Osteoblast (primary cell): ENCODE measurements around the gene ARRB2. TPM values are rescaled to one million over a fixed set of nuclear protein-coding genes. Genes with fewer than 3 reads are reported as not detected.
"Not testable (repeated sequence)": the region's sequence is repeated elsewhere in the genome, so short reads cannot be mapped to it uniquely, and the experiment has no call there.

Source experiments
- DNase-seq: peaks from one replicate; pipeline ENCODE4 v3.0.0; 2011; ENCODE audit warnings: low spot score, mixed read lengths; ENCODE audit not compliant: insufficient read length; ENCODE audit errors: missing footprints
- H2AFZ ChIP-seq: 2 replicates; pipeline ENCODE4 v1.6.0; 2011; ENCODE audit warnings: mild to moderate bottlenecking, low read length
- H3K27ac ChIP-seq: 2 replicates; pipeline ENCODE4 v1.5.1; 2011; ENCODE audit warnings: mild to moderate bottlenecking, low read depth, low read length, moderate library complexity
- H3K27me3 ChIP-seq: 2 replicates; pipeline ENCODE4 v1.6.0; 2012; ENCODE audit warnings: mild to moderate bottlenecking, control low read depth, inconsistent platforms, low read length, moderate library complexity; ENCODE audit not compliant: insufficient read depth
- H3K36me3 ChIP-seq: 2 replicates; pipeline ENCODE4 v1.5.1; 2011; ENCODE audit warnings: mild to moderate bottlenecking, low read length, control low read depth, moderate library complexity; ENCODE audit not compliant: insufficient read depth
- H3K4me1 ChIP-seq: 2 replicates; pipeline ENCODE4 v1.5.1; 2011; ENCODE audit warnings: mild to moderate bottlenecking, low read length, control low read depth, moderate library complexity; ENCODE audit not compliant: insufficient read depth
- H3K4me2 ChIP-seq: 2 replicates; pipeline ENCODE4 v1.6.0; 2011; ENCODE audit warnings: mild to moderate bottlenecking, low read length; ENCODE audit not compliant: insufficient read depth
- H3K4me3 ChIP-seq: fragments of 200-600 bp; sonication (generic); 3 replicates; pipeline ENCODE4 v1.5.1; 2012; ENCODE audit warnings: mild to moderate bottlenecking, low read length, inconsistent platforms; ENCODE audit not compliant: insufficient read depth
- H3K79me2 ChIP-seq: 2 replicates; pipeline ENCODE4 v1.6.0; 2012; ENCODE audit warnings: mild to moderate bottlenecking, low read length, control low read depth, inconsistent platforms; ENCODE audit not compliant: insufficient read depth
- H3K9me3 ChIP-seq: 2 replicates; pipeline ENCODE4 v1.5.1; 2011; ENCODE audit warnings: low read depth, low read length, control low read depth
- H4K20me1 ChIP-seq: 2 replicates; pipeline ENCODE4 v1.6.0; 2012; ENCODE audit warnings: mild to moderate bottlenecking, low read length, control low read depth; ENCODE audit not compliant: insufficient read depth
- CTCF ChIP-seq: IDR thresholded peaks from 2 replicates; pipeline ENCODE4 v1.5.1; 2011; ENCODE audit warnings: mild to moderate bottlenecking, low read depth, low read length, moderate library complexity; ENCODE audit errors: extremely low read depth
- total RNA-seq: library from RNA; depleted of rRNA; stranded (reverse); fragments of >200 nt; gene quantifications from 2 replicates; pipeline ENCODE4 v1.2.3, GENCODE V29; 2012

ARRB2 gene
- total RNA-seq, 1 donor, result 8.7 TPM

- no peak overlapping the region for H3K27ac ChIP-seq
- TF ChIP-seq CTCF, result no peak
- no peak overlapping the region for H3K4me2 ChIP-seq
- peaks cover 20% of the 10 kb centered on the region for H4K20me1 ChIP-seq
- H3K4me3 ChIP-seq, result no peak overlapping the region
- no peaks in the 10 kb centered on the region for H3K27me3 ChIP-seq
- H3K9me3 ChIP-seq, result no peaks in the 10 kb centered on the region
- H3K79me2 ChIP-seq, result peaks cover 53% of the 10 kb centered on the region
- DNase-seq, result no peak
- peaks cover 14% of the 10 kb centered on the region for H3K36me3 ChIP-seq
- no peaks in the 10 kb centered on the region for H3K4me1 ChIP-seq
- no peak overlapping the region for H2AFZ ChIP-seq
Observed at GRCh38 chr17:4690745-4691144, 19.7 kb upstream of the ARRB2 start.

- Histone ChIP-seq H4K20me1 (peaks cover 20% of the 10 kb centered on the region), H3K9me3 (no peaks in the 10 kb centered on the region), H3K79me2 (peaks cover 57% of the 10 kb centered on the region), H3K36me3 (peaks cover 13% of the 10 kb centered on the region), H3K4me3 (no peak overlapping the region), H2AFZ (no peak overlapping the region), H3K4me1 (no peaks in the 10 kb centered on the region), H3K27me3 (no peaks in the 10 kb centered on the region), H3K4me2 (no peak overlapping the region), H3K27ac (no peak overlapping the region)
- DNase-seq, result no peak
- no peak for TF ChIP-seq CTCF
Observed at GRCh38 chr17:4691686-4692085, 18.7 kb upstream of the ARRB2 start.

- Histone ChIP-seq H3K4me3 (no peak overlapping the region), H3K4me1 (no peaks in the 10 kb centered on the region), H3K27me3 (no peaks in the 10 kb centered on the region), H3K27ac (no peak overlapping the region), H3K9me3 (no peaks in the 10 kb centered on the region), H3K36me3 (peaks cover 9% of the 10 kb centered on the region), H3K79me2 (peaks cover 64% of the 10 kb centered on the region), H4K20me1 (peaks cover 23% of the 10 kb centered on the region), H3K4me2 (no peak overlapping the region), H2AFZ (no peak overlapping the region)
- no peak for DNase-seq
- no peak for TF ChIP-seq CTCF
Observed at GRCh38 chr17:4693416-4693815, 17.0 kb upstream of the ARRB2 start.

- Histone ChIP-seq H3K79me2 (peaks cover 74% of the 10 kb centered on the region), H4K20me1 (peaks cover 20% of the 10 kb centered on the region)
Observed at GRCh38 chr17:4696437-4696805, 14.0 kb upstream of the ARRB2 start.

GRCh38 chr17:4699401-4700056 lies 10.9 kb upstream of the ARRB2 start:
- H3K27ac ChIP-seq, H4K20me1 ChIP-seq, H2AFZ ChIP-seq, DNase-seq, H3K4me3 ChIP-seq, H3K27me3 ChIP-seq, H3K9me3 ChIP-seq, H3K36me3 ChIP-seq, H3K4me2 ChIP-seq: not testable (repeated sequence)
- peaks cover 74% of the 10 kb centered on the region for H3K79me2 ChIP-seq
- H3K4me1 ChIP-seq, result peaks cover 13% of the 10 kb centered on the region

More at GRCh38 chr17:4696437-4696805, 14.0 kb upstream of the ARRB2 start:
- TF ChIP-seq CTCF, result no peak
- Histone ChIP-seq H3K36me3 (peaks cover 5% of the 10 kb centered on the region), H2AFZ (no peak overlapping the region), H3K27ac (no peak overlapping the region), H3K4me2 (no peak overlapping the region), H3K4me3 (no peak overlapping the region), H3K4me1 (peaks cover 2% of the 10 kb centered on the region), H3K9me3 (no peaks in the 10 kb centered on the region), H3K27me3 (no peaks in the 10 kb centered on the region)
- no peak for DNase-seq
